GM18909 (cell line): ENCODE measurements around the gene SNAPC4.

Experiments used
- ATAC-seq: cut with Tn5 transposase; IDR thresholded peaks from one replicate; pipeline ENCODE4 v1.9.1; 2021; ENCODE audit warnings: mild to moderate bottlenecking; ENCODE audit not compliant: unreplicated experiment, poor library complexity

The SNAPC4 gene

GRCh38 chr9:136395020-136395340 lies 5.0 kb downstream of the SNAPC4 start:
- ATAC-seq, result no peak

DNA sequence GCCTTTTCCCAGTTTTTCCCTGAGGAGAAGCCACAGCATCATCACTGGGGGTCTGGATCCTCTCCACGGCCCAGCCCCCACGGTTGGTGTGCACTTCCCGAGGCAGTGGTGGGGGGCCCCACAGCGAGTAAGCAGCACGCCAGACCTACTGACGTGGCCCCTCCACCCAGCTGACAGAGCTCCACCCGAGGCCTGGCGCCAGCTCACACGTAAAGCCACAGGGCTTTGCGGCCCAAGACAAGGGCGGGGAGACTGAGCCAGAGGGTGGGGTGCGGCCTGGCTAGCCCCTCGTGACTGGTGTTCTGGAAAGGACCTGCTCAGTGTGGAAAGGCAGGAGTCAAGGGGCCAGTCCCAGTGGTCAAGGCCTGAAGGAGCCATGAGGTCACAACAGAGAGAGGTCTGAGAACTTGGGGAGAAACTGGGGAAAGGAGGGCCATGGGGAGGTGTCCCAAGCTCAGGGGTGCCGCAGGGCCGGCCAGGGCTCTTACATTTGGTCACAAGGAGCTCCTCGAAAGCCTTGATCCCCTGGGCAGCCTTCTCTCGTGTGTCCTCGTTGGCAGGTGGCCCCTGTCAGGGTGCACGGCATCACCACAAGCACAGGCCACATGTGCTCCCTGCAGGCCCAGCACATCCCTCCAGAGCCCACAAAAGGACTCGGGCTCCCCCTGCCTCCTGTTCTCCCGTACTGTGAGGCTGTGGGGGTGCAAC lies 5.5 kb downstream of the SNAPC4 start:
- no peak for ATAC-seq

DNA sequence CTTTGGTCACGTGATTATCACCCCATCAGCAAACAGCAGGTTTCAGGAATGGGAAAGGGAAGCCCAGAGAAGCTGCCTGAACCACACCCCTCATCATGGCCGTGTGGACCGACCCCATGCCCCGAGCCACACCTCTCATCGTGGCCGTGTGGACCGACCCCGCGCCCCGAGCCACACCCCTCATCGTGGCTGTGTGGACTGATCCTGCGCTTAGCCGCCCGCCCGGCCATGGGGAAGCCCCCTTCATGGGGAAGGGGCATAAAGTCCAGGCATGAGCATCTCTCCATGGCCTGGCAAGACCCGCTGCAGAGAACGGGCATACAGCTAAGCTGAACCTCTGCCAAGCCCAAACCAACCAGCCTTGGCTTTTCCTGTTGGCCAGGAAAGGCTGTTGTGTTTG lies 6.4 kb downstream of the SNAPC4 start:
- ATAC-seq, result no peak

DNA sequence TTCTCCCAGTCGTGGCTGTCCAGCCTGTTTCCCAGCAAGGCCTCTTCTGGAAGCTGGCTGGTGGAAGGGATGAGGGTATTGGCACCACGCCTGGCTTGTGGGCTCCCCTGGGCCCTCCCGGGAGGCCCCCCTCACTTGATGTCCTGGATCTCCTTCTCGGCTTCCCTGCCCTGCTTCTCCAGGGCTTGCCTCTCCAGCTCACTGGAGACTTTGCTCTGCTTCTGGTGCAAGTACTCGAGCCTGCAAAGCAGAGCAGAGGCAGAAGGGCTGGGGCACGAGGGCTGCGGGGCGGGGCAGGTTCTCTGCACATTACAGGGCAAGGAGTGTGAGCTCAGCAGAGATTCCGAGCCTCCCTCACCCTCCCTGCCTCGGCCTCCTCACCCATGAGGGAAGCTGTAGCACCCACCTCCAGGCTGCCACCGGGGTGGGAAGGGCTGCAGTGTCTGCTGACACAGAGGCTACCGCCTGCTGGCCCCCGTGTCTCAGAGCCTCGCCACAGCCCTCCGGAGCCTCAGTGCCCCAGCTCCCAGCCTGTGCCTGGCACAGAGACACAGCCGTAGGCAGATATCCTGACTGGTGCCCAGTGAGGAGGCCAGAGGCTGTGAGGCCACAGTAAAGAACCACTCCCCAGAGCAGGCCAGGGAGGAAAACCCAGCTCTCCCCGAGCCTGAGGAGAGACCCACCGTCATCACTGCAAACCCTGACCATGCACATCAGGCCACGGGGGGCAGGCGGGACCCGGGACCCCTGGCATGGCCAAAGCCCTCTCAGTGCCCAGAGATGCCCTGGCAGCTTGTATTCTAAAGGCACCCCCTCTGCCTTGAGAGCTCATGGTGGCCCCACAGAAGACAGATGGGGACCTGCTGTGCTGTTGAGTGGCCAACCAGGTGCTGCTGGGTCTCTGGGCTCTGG lies 7.2 kb downstream of the SNAPC4 start:
- no peak for ATAC-seq

GRCh38 chr9:136391737-136392537 lies 8.0 kb downstream of the SNAPC4 start:
- ATAC-seq, result no peak

DNA sequence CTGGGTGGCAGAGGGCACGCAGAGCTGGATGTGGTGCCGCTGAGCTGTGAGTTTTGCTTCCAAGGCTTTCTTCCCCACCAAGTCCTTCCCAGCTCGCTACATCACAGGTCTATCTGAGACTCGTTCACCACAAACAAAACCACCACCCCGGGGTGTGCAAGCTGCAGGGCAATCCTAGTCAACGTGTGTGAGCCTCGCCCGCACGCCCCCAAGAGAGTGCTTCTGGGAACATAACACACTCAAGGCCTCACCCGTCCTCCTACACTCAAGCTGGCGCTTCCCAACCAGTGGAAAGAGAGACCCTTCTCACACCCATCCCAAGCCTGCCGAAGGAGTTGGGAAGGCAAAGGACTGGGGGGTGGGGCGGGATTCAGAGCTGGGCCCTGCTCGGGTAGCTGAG lies 10.6 kb downstream of the SNAPC4 start:
- ATAC-seq, result no peak

- ATAC-seq, result no peak
These were observed 12.8 kb downstream of the SNAPC4 start for GRCh38 chr9:136387217-136387616.

- no peak for ATAC-seq
These were observed 14.0 kb downstream of the SNAPC4 start for GRCh38 chr9:136386018-136386417.

GRCh38 chr9:136385015-136385414 lies 15.0 kb downstream of the SNAPC4 start:
- ATAC-seq, result no peak

GRCh38 chr9:136383436-136383835 lies 16.5 kb downstream of the SNAPC4 start:
- ATAC-seq, result no peak

DNA sequence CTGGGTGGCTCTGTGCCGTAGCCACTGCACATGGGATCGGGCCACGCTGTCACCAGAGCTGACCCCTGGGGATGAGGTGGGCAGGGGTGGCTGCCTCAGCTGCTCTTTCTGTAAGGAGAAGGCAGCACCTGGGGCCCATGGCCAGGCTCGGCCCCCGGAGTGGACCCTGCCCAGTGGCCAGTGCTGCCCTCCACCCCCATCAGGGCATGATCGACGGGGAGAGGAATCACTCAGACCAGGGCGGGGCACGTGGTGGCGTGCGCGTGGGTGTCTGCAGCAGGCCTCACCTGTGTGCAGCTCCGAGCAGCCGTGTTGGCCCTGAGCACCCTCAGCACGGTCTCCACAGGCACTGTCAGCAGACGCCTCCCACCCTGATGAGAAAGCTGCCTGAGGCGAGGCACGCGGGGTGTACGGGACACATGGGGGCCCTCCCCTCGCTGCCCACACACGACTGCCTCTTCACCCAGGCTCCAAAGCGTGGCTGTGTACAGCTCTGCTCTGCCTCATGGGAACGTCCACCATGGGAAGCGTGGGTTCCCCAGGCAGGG lies 17.9 kb downstream of the SNAPC4 start:
- no peak for ATAC-seq

- no peak for ATAC-seq
These were observed 18.7 kb downstream of the SNAPC4 start for GRCh38 chr9:136381311-136381710.

GRCh38 chr9:136380381-136380780 lies 19.6 kb downstream of the SNAPC4 start:
- no peak for ATAC-seq

GRCh38 chr9:136379891-136380290 lies 20.1 kb downstream of the SNAPC4 start:
- no peak for ATAC-seq

- ATAC-seq, result no peak
These were observed 20.6 kb downstream of the SNAPC4 start for GRCh38 chr9:136379401-136379800.

- ATAC-seq, result no peak
These were observed 21.0 kb downstream of the SNAPC4 start for GRCh38 chr9:136379003-136379287.

DNA sequence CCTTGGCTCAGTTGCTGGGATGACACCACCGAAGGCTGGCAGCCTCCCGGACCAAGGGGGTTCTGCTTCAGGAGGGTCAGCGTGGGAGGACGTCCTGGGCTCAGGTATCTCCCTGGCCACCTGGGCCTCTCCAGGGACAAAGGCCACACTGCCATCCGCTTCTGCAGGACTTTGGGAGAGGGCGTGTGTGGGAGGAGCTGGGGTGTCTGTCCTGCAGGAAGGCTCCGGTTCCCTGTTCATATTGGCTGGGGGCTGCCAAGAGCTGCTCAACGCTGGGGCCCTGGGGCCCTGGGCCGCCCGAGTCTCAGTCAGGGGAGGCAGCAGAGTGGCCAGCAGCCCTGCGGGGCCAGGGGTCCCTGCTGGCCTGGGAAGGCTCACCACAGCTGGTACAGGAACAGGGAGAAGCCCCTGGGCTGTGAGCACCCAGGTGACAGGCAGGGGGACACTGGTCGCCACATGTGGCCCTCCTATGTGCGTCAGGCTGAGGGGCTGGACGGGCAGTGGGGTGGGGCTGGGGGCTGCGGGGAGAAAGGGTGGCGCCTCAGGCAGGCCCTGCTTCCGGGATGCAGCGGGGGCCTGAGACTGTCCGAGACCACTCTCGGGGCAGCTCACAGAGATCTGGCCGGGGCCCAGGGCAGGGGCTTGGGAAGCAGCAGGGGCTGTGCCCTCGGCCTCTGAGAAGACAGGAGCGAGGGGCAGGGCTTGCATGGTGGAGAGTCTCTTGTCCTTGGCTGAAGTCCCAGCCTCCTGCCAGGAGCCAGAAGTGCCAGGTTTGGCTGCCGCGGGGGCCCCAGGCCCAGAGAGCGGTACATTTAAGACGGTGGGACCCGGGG lies 21.6 kb downstream of the SNAPC4 start:
- ATAC-seq, result no peak

DNA sequence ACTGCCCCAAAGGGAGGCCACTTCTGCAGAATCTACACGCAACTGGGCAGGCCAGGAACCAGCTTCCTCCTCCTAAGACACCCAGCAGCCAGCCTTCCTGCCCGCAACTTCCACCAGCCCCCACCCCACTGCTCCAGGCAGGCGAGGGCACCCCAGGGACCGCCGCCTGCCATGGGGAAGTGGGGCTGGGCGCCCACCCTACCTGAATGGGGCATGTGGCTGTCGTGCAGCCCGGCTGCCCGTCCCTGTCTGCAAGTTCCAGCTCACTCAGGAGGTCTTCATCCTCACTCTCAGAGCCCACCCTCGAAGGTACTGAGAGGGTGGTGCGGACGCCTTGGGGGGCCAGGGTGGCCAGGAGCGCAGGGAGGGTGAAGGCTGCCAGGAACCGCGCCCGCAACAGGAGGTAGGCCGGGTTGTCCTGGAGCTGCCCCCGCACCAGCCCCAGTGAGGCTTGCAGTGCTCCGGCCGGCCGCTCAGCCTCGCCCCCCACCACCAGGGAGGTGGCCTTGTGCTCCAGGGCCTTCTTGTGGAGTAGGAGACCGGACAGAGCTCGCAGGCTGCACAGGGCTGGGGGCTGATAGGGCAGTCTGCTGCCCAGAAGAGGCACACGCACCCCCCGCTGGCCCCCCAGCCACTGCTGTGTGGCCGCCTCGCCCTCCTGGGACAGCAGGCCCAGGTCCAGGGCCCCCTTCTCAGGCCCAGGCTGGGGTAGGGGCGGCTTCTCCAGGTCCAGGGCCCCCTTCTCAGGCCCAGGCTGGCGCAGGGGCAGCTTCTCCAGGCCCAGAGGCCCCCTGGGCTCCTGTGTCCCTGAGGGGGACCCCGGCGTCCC lies 22.4 kb downstream of the SNAPC4 start:
- ATAC-seq, result no peak

GRCh38 chr9:136376457-136376856 lies 23.5 kb downstream of the SNAPC4 start:
- no peak for ATAC-seq
